NB4 (cell line): Measurements from ENCODE around the gene SEC24C.

ENCODE experiments used
- DNase-seq: peaks from one replicate; pipeline ENCODE4 v3.0.0; 2010; ENCODE audit warnings: low read depth
- H3K4me3 ChIP-seq: one replicate; pipeline ENCODE4 v1.5.1; 2011; ENCODE audit warnings: mild to moderate bottlenecking, low read depth, low read length, moderate library complexity
- MYC ChIP-seq: IDR thresholded peaks from 2 replicates; pipeline ENCODE4 v1.6.1; 2011; ENCODE audit warnings: low read depth, low read length
- POLR2A ChIP-seq: IDR thresholded peaks from 2 replicates; pipeline ENCODE4 v1.6.1; 2011; ENCODE audit warnings: mild to moderate bottlenecking; ENCODE audit not compliant: insufficient read length; ENCODE audit errors: extremely low read depth
- TF ChIP-seq, protein P1 (sequence below): IDR thresholded peaks from one replicate; pipeline ENCODE4 v1.5.1; 2012; ENCODE audit warnings: low read depth, low read length
- TF ChIP-seq, protein P2 (sequence below): IDR thresholded peaks from 2 replicates; pipeline ENCODE4 v1.6.1; 2011; ENCODE audit warnings: low read depth, low read length

Gene SEC24C

DNA sequence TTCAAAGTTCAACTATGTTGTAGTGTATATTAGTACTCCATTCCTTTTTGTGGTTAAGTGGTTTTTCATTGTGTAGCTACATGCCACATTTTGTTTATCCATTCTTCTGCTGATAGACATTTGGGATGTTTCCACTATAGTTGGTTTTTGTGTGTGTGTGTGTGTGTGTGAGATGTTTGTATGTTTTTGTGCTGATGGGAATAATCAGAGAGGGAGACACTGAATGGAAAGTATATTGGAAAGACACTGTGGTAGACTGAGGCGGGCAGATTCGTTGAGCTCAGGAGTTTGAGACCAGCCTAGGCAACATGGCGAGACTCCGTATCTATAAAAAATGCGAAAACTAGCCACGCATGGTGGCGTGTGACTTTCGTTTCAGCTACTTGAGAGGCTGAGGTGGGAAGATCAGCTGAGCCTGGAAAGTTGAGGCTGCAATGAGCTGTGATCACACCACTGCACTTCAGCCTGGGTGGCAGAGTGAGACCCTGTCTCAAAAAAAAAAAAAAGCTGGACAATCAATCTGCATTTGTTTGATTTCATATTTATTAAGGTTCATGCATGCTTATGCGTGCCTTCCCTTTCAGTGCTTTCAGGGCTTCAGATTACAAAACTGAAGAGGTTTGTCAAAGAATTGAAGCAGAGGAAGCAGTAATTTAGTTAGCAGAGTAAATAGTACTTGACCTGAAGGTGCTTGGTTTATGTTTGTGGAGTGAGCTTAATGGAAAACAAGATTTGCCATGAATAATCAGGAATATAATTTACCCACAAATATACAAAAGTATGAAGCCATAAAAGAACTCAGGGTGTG lies 14.7 kb downstream of the SEC24C start:
- no peak for TF ChIP-seq POLR2A
- no peak for TF ChIP-seq MYC
- TF ChIP-seq, protein P1, sequence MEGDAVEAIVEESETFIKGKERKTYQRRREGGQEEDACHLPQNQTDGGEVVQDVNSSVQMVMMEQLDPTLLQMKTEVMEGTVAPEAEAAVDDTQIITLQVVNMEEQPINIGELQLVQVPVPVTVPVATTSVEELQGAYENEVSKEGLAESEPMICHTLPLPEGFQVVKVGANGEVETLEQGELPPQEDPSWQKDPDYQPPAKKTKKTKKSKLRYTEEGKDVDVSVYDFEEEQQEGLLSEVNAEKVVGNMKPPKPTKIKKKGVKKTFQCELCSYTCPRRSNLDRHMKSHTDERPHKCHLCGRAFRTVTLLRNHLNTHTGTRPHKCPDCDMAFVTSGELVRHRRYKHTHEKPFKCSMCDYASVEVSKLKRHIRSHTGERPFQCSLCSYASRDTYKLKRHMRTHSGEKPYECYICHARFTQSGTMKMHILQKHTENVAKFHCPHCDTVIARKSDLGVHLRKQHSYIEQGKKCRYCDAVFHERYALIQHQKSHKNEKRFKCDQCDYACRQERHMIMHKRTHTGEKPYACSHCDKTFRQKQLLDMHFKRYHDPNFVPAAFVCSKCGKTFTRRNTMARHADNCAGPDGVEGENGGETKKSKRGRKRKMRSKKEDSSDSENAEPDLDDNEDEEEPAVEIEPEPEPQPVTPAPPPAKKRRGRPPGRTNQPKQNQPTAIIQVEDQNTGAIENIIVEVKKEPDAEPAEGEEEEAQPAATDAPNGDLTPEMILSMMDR: no peak
- TF ChIP-seq, protein P2, sequence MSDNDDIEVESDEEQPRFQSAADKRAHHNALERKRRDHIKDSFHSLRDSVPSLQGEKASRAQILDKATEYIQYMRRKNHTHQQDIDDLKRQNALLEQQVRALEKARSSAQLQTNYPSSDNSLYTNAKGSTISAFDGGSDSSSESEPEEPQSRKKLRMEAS: no peak
- DNase-seq: no peak
- no peak overlapping the region for H3K4me3 ChIP-seq

DNA sequence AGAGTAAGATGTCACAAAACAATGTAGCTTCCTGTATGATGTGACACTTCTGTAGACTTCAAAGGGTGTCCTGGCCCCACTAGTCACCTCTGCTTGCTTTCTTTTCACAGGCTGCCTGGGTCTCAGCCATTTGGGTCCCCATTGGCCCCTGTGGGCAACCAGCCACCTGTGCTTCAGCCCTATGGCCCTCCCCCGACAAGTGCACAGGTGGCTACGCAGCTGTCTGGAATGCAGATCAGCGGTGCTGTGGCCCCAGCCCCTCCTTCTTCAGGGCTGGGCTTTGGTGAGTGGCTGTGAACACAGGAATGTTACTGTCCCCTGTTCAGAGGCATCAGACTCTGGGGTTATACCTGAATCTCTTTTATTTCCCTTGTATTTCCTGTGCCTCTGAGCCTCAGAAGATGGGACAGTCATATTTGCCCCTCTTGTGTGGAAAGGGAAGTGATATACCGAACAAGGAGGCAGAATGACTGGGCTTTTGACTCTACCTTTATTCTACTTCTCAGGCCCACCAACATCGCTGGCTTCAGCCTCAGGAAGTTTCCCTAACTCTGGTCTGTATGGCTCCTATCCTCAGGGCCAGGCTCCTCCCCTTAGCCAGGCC lies 15.4 kb downstream of the SEC24C start:
- no peak overlapping the region for H3K4me3 ChIP-seq
- DNase-seq: no peak
- no peak for TF ChIP-seq POLR2A
- no peak for TF ChIP-seq MYC
- TF ChIP-seq, protein P1: no peak
- TF ChIP-seq, protein P2: no peak

DNA sequence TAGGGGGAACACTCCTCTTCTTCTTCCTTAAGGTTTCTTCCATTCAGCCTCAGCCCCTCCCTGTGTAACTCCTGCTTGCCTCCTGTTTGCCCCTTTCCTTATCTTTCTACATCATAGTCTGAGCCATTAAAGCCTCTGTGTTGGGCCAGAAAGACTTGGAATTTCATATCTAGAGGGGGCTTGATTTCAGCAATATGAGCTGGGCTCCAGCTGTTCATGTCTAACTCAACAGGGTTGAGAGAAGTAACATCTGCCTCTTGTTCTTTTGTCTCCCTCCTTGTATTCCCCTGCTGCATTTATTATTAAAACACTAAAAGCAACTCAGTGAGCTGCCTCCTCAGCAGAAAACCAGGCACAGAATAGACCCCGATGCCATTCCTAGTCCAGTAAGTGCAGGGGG lies 17.6 kb downstream of the SEC24C start:
- H3K4me3 ChIP-seq: no peak overlapping the region
- TF ChIP-seq POLR2A (no peak), MYC (no peak)
- TF ChIP-seq, protein P1: no peak
- TF ChIP-seq, protein P2: no peak
- no peak for DNase-seq

DNA sequence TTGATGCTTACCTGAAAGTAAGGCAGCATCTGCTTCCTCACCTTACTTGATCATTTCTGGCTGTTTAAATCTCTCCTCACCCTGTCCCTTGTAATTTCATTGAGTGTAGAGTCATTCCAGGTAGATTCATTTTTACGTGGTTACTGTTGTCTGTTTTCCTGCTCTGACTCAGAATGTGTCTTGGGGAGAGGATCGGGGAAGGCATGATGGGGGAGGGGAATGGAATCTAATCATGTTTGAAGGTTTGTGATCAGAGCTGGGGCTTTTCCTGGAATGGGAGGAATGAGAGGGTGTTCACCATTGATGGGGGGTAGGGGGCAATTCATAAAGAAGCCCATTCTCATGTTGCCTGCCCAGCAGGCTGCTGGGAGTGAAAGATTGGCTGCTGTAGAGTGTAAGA lies 18.7 kb downstream of the SEC24C start:
- no peak for DNase-seq
- no peak overlapping the region for H3K4me3 ChIP-seq
- TF ChIP-seq MYC (no peak), POLR2A (no peak)
- TF ChIP-seq, protein P2: no peak
- TF ChIP-seq, protein P1: no peak

DNA sequence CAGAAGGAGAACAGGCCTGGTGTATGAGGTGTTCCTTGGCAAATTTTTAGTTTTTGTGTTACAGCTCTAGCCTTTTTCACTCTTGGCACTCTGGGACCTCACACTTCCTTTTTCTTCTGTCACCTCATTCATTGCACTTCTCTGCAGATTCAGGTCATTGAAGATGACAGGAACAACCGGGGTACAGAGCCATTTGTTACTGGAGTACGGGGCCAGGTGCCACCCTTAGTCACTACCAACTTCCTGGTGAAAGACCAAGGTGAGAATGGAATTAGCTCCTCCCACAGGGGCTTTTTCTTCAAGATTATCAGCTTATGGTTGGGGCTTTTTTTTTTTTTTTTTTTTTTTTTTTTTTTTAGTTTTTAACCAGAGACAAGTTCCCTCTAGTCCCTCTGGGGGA lies 19.2 kb downstream of the SEC24C start:
- TF ChIP-seq, protein P2: no peak
- TF ChIP-seq, protein P1: no peak
- TF ChIP-seq MYC: no peak
- TF ChIP-seq POLR2A: no peak
- H3K4me3 ChIP-seq: no peak overlapping the region
- DNase-seq: no peak
